CD4-positive, alpha-beta T cell treated with Interleukin-15 for 1 hour (primary cell): Measurements from ENCODE around the gene TRAPPC14.

Source experiments
- DNase-seq: peaks from one replicate; pipeline ENCODE4 v3.0.0-alpha.2; 2020

TRAPPC14 gene

GRCh38 chr7:100173806-100174495 lies 15.4 kb upstream of the TRAPPC14 start:
- DNase-seq, result no peak

- DNase-seq, result no peak
Observed at GRCh38 chr7:100171840-100172239, 13.3 kb upstream of the TRAPPC14 start.

GRCh38 chr7:100171087-100171681 lies 12.7 kb upstream of the TRAPPC14 start:
- DNase-seq, result no peak

- DNase-seq, result no peak
Observed at GRCh38 chr7:100170101-100170897, 11.8 kb upstream of the TRAPPC14 start.

GRCh38 chr7:100169147-100169850 lies 10.8 kb upstream of the TRAPPC14 start:
- no peak for DNase-seq

GRCh38 chr7:100167912-100168323 lies 9.4 kb upstream of the TRAPPC14 start:
- DNase-seq, result no peak

GRCh38 chr7:100166970-100167911 lies 8.7 kb upstream of the TRAPPC14 start:
- no peak for DNase-seq

GRCh38 chr7:100166317-100166940 lies 7.9 kb upstream of the TRAPPC14 start:
- no peak for DNase-seq

GRCh38 chr7:100163871-100164270 lies 5.3 kb upstream of the TRAPPC14 start:
- DNase-seq, result no peak

- DNase-seq, result no peak
Observed at GRCh38 chr7:100163006-100163531, 4.5 kb upstream of the TRAPPC14 start.

GRCh38 chr7:100160067-100160466 lies 1.5 kb upstream of the TRAPPC14 start:
- DNase-seq, result no peak

GRCh38 chr7:100159099-100159623 lies 638 bp upstream of the TRAPPC14 start:
- no peak for DNase-seq

GRCh38 chr7:100157334-100158228 lies 942 bp downstream of the TRAPPC14 start:
- DNase-seq, result no peak

- no peak for DNase-seq
Observed at GRCh38 chr7:100157069-100157333, 1.5 kb downstream of the TRAPPC14 start.

- DNase-seq, result peak; percentile 32
Observed at GRCh38 chr7:100156331-100157068, 2.0 kb downstream of the TRAPPC14 start.

GRCh38 chr7:100155553-100156317 lies 2.8 kb downstream of the TRAPPC14 start:
- no peak for DNase-seq

GRCh38 chr7:100154651-100155491 lies 3.7 kb downstream of the TRAPPC14 start:
- DNase-seq, result no peak
